HL-60 (cell line): Measurements from ENCODE around the gene CETP.

ENCODE experiments used
- CTCF ChIP-seq: IDR thresholded peaks from one replicate; pipeline ENCODE4 v1.5.1; 2011; ENCODE audit warnings: low read length, control low read depth, inconsistent platforms; ENCODE audit not compliant: insufficient read depth
- GABPA ChIP-seq: IDR thresholded peaks from 2 replicates; pipeline ENCODE4 v1.6.1; 2012; ENCODE audit warnings: low read depth
- POLR2AphosphoS5 ChIP-seq: IDR thresholded peaks from 2 replicates; pipeline ENCODE4 v1.6.1; 2012; ENCODE audit warnings: low read depth
- TF ChIP-seq, protein P1 (sequence below): IDR thresholded peaks from 2 replicates; pipeline ENCODE4 v1.6.1; 2012; ENCODE audit warnings: low read depth; ENCODE audit not compliant: insufficient replicate concordance

DNA sequence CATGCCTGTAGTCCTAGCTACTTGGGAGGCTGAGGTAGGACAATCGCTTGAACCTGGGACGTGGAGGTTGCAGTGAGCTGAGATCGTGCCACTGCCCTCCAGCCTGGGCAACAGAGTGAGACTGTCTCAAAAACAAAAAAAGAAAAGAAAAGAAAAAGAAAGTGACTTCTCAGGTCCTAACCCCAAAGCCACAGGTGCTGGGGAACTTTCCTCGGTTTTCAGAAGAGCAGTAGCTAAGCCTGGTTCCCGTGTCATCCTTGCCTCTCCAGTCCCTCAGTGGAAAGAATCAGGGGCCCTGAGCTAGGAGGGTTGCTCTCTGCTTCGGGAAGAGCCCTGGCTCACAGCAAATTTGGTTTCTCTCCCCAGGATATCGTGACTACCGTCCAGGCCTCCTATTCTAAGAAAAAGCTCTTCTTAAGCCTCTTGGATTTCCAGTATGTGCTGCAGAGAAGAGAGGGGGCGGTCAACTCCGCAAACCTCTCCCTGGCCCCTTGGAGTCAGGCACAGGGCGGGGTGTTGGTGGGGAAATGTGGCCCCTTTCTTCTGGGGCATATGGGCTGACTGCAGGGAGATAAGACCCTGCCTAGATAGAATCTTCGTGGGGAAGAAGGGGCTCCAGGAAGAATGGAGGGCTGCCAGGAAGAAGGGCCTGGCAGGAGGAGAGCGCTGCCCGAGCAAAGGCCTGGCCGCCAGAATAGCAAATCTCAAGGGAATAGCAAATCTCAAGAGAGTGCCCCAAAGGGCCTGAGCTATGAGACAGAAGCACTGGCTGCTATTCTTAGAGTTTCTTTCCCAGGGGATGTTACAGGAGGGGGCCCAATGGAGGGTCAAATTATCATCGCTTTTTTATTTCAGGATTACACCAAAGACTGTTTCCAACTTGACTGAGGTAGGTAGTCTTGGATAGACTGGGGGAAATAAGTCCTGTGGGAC, 19.3 kb downstream of the CETP start:
- TF ChIP-seq, protein P1, sequence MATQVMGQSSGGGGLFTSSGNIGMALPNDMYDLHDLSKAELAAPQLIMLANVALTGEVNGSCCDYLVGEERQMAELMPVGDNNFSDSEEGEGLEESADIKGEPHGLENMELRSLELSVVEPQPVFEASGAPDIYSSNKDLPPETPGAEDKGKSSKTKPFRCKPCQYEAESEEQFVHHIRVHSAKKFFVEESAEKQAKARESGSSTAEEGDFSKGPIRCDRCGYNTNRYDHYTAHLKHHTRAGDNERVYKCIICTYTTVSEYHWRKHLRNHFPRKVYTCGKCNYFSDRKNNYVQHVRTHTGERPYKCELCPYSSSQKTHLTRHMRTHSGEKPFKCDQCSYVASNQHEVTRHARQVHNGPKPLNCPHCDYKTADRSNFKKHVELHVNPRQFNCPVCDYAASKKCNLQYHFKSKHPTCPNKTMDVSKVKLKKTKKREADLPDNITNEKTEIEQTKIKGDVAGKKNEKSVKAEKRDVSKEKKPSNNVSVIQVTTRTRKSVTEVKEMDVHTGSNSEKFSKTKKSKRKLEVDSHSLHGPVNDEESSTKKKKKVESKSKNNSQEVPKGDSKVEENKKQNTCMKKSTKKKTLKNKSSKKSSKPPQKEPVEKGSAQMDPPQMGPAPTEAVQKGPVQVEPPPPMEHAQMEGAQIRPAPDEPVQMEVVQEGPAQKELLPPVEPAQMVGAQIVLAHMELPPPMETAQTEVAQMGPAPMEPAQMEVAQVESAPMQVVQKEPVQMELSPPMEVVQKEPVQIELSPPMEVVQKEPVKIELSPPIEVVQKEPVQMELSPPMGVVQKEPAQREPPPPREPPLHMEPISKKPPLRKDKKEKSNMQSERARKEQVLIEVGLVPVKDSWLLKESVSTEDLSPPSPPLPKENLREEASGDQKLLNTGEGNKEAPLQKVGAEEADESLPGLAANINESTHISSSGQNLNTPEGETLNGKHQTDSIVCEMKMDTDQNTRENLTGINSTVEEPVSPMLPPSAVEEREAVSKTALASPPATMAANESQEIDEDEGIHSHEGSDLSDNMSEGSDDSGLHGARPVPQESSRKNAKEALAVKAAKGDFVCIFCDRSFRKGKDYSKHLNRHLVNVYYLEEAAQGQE = no peak
- TF ChIP-seq CTCF (no peak), GABPA (no peak), POLR2AphosphoS5 (no peak)
